ENCODE measurements around the gene FYB1. TPM values are rescaled to one million over a fixed set of nuclear protein-coding genes. Genes with fewer than 3 reads are reported as not detected.
A peak's percentile ranks its signal among the peaks of the same experiment; 100 is the strongest.

FYB1 gene
- total and polyA plus RNA-seq, 2 donors (not counting 1 experiment from before 2014, with no cell fraction given): 1.3 to 1.4 TPM

DNA sequence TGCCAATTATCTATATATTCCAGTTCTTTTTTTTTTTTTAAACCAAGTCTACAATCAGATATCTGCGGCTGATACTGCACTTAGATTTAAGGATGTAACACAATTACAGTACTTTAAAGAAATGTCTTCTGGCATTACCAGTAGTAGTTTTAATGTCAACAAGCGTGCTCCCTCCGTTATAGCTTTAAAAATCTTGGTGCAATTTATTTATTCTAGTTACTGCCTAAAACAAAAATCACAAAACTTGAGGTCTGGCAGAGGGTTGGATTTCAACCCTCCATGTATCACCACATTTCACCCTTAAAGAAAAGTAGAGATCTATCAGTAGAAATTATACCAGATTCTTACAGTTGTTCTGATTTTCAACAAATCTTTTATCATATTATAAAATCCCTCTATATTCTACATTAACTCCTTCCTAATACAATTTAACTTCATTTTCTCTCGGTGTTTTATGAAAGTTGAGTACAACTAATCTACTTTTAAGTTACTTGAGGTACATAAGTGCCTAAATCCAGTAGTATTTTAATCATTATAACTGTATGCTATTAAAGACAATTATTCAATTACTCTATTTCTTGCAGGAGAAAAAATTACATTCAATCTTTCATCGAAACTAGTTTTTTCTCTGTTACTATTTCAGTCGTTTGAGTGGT lies 143.1 kb downstream of the FYB1 start:
- H3K9me3 ChIP-seq (ENCODE audit: control extremely low read depth in 1 of 3, control insufficient read depth in 2 of 3, insufficient read depth in 1 of 3, low read length in 2 of 3): no peaks in the 10 kb centered on the region
- TF ChIP-seq EZH2 (IDR thresholded peaks at IDR 0.05; ENCODE audit: borderline replicate concordance, insufficient read depth, low read depth, low read length, poor library complexity, severe bottlenecking): no peak
- TF ChIP-seq, protein P1, sequence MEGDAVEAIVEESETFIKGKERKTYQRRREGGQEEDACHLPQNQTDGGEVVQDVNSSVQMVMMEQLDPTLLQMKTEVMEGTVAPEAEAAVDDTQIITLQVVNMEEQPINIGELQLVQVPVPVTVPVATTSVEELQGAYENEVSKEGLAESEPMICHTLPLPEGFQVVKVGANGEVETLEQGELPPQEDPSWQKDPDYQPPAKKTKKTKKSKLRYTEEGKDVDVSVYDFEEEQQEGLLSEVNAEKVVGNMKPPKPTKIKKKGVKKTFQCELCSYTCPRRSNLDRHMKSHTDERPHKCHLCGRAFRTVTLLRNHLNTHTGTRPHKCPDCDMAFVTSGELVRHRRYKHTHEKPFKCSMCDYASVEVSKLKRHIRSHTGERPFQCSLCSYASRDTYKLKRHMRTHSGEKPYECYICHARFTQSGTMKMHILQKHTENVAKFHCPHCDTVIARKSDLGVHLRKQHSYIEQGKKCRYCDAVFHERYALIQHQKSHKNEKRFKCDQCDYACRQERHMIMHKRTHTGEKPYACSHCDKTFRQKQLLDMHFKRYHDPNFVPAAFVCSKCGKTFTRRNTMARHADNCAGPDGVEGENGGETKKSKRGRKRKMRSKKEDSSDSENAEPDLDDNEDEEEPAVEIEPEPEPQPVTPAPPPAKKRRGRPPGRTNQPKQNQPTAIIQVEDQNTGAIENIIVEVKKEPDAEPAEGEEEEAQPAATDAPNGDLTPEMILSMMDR (IDR thresholded peaks at IDR 0.05): no peak
- no CpG with 5 or more reads among the region's 6 CpGs for WGBS (ENCODE audit: insufficient coverage)
- Mint-ChIP-seq H3K27ac (peak overlapping the region; percentile 76), H3K4me1 (peaks cover 49% of the 10 kb centered on the region), H3K9me3 (ENCODE audit: insufficient read depth) (no peaks in the 10 kb centered on the region), H3K27me3 (peaks cover 3% of the 10 kb centered on the region), H3K4me3 (peak overlapping the region; percentile 66)
- peaks cover 9% of the 10 kb centered on the region for H4K20me1 ChIP-seq (ENCODE audit: control insufficient read depth, insufficient read depth, low read length, poor library complexity, severe bottlenecking)
- H3K9ac ChIP-seq (ENCODE audit: low read length): peak overlapping the region; percentile 19
- H3K79me2 ChIP-seq (ENCODE audit: control insufficient read depth, insufficient read depth, low read length): peaks cover 53% of the 10 kb centered on the region
- H3K36me3 ChIP-seq (replicated peaks in 1 of 2; ENCODE audit: control extremely low read depth in 1 of 2, control insufficient read depth in 1 of 2, extremely low read depth in 1 of 2, insufficient read depth in 2 of 2, low read length in 1 of 2): no peaks in the 10 kb centered on the region
- ATAC-seq (ENCODE audit: low read depth) (no peak), DNase-seq (no peak)
- H3K4me1 ChIP-seq (ENCODE audit: control insufficient read depth in 2 of 2, insufficient read depth in 2 of 2, low read length in 2 of 2): peaks cover 22 to 36% of the 10 kb centered on the region in 2 donors
- H3K27me3 ChIP-seq (replicated peaks in 1 of 4; ENCODE audit: control extremely low read depth in 1 of 4, control insufficient read depth in 3 of 4, insufficient read depth in 4 of 4, low read length in 3 of 4): no peaks in the 10 kb centered on the region
- H3K27ac ChIP-seq (ENCODE audit: low read length in 2 of 2): peak overlapping the region; percentile 17 to 49
- ChIA-PET CTCF (interaction anchor here (0.7 kb wide), 1 partner anchor 19 kb away, joined by 4 read pairs; no protein-coding TSS in a partner anchor), POLR2A (interaction anchor here (0.7 kb wide), 1 partner anchor 1613 kb away, joined by 3 read pairs; no protein-coding TSS in a partner anchor)
- peak overlapping the region in 1 of 5 experiments; percentile 25 for H3K4me3 ChIP-seq (ENCODE audit: control extremely low read depth in 1 of 5, extremely low read depth in 1 of 5, insufficient read depth in 1 of 5, low read depth in 2 of 5, low read length in 4 of 5)
- peak overlapping the region; percentile 57 for H3K4me2 ChIP-seq (replicated peaks; ENCODE audit: low read depth, low read length, poor library complexity, severe bottlenecking)
- intact Hi-C loops (cut with micrococcal nuclease): loop anchor here (2.0 to 10.0 kb wide), 4 partner anchors 34 to 1759 kb away; partner anchors contain the start of genes NUP155, RPL37 and WDR70
- no peak overlapping the region for H2AFZ ChIP-seq (ENCODE audit: insufficient read depth, low read depth, low read length, poor library complexity, severe bottlenecking)

Data from B cell (primary cell).